ENCODE results near the gene ADORA2A. TPM values are rescaled to one million over a fixed set of nuclear protein-coding genes. Genes with fewer than 3 reads are reported as not detected.

The ADORA2A gene
- total and polyA plus RNA-seq, 9 donors = 8.1 to 15.5 (median 11.3) TPM

DNA sequence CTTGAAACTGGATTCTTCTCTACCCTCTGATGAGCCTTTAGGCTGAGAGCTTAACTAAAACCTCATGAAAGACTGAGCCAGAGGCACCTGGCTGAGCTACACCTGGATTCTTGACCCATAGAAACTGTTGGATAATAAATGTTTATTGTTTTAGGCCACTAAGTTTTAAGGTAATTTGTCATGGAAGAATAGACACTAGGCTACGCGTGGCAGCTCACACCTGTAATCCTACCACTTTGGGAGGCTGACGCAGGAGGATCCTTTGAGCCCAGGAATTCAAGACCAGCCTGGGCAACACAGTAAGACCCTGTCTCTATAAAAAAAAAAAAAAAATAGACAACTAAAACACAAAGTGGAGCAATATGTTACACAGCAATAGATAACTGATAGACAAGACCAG is 38.6 kb downstream of the ADORA2A start:
- Histone ChIP-seq H3K27me3 (ENCODE audit: control insufficient read depth, insufficient read depth, low read length) (no peaks in the 10 kb centered on the region), H3K9me3 (replicated peaks; ENCODE audit: control insufficient read depth, low read depth, low read length) (no peaks in the 10 kb centered on the region), H3K36me3 (ENCODE audit: control insufficient read depth, insufficient read depth, low read length) (no peaks in the 10 kb centered on the region), H3K27ac (ENCODE audit: low read length) (peak overlapping the region; percentile 71), H3K4me1 (ENCODE audit: control insufficient read depth, insufficient read depth, low read length) (peaks cover 23% of the 10 kb centered on the region), H3K4me3 (ENCODE audit: low read length) (no peak overlapping the region)
- no peak for DNase-seq
- no CpG with 5 or more reads among the region's 3 CpGs for WGBS (ENCODE audit: insufficient coverage)

- Histone ChIP-seq H3K36me3 (ENCODE audit: control insufficient read depth, insufficient read depth, low read length) (no peaks in the 10 kb centered on the region), H3K27ac (ENCODE audit: low read length) (peak overlapping the region; percentile 71), H3K27me3 (ENCODE audit: control insufficient read depth, insufficient read depth, low read length) (no peaks in the 10 kb centered on the region), H3K4me3 (ENCODE audit: low read length) (no peak overlapping the region), H3K4me1 (ENCODE audit: control insufficient read depth, insufficient read depth, low read length) (peaks cover 29% of the 10 kb centered on the region), H3K9me3 (replicated peaks; ENCODE audit: control insufficient read depth, low read depth, low read length) (no peaks in the 10 kb centered on the region)
- DNase-seq = peak; percentile 92
- WGBS (ENCODE audit: insufficient coverage) = no CpG with 5 or more reads among the region's 1 CpG
These were observed 39.4 kb downstream of the ADORA2A start for GRCh38 chr22:24466716-24467328.

DNA sequence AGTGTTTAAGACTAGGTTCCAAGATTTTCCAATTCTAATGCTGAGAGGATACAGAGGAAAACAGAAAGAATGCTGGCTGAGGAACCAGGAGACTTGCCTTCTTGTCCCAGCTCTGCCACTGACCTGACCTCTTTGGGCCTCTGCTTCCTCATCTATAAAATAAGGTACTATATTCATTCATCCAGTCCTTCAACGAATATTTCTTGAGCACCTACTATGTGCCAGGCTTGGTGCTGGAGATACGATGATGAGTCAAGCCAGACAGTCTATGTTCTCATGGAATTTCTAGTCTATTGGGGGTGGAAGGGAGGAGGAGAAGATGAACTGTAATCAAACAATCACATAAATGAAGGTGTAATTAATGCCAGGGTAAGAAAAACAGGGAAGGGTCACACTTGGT is 39.9 kb downstream of the ADORA2A start:
- Histone ChIP-seq H3K36me3 (ENCODE audit: control insufficient read depth, insufficient read depth, low read length) (no peaks in the 10 kb centered on the region), H3K27ac (ENCODE audit: low read length) (peak overlapping the region; percentile 71), H3K4me1 (ENCODE audit: control insufficient read depth, insufficient read depth, low read length) (peaks cover 29% of the 10 kb centered on the region), H3K4me3 (ENCODE audit: low read length) (no peak overlapping the region), H3K9me3 (replicated peaks; ENCODE audit: control insufficient read depth, low read depth, low read length) (no peaks in the 10 kb centered on the region), H3K27me3 (ENCODE audit: control insufficient read depth, insufficient read depth, low read length) (no peaks in the 10 kb centered on the region)
- no peak for DNase-seq
- WGBS (ENCODE audit: insufficient coverage) = no CpG with 5 or more reads among the region's 2 CpGs

GRCh38 chr22:24471570-24471969 is 44.2 kb downstream of the ADORA2A start:
- 33% methylated on average over 2 of the region's 4 CpGs for WGBS (ENCODE audit: insufficient coverage)
- Histone ChIP-seq H3K4me1 (ENCODE audit: control insufficient read depth, insufficient read depth, low read length) (peaks cover 20% of the 10 kb centered on the region), H3K27ac (ENCODE audit: low read length) (peak overlapping the region; percentile 38), H3K9me3 (replicated peaks; ENCODE audit: control insufficient read depth, low read depth, low read length) (no peaks in the 10 kb centered on the region), H3K27me3 (ENCODE audit: control insufficient read depth, insufficient read depth, low read length) (no peaks in the 10 kb centered on the region), H3K36me3 (ENCODE audit: control insufficient read depth, insufficient read depth, low read length) (no peaks in the 10 kb centered on the region), H3K4me3 (ENCODE audit: low read length) (no peak overlapping the region)
- peak; percentile 92 for DNase-seq

GRCh38 chr22:24473284-24473683 is 45.9 kb downstream of the ADORA2A start:
- no peaks in the 10 kb centered on the region for H3K9me3 ChIP-seq (replicated peaks; ENCODE audit: control insufficient read depth, low read depth, low read length)
- H3K4me1 ChIP-seq (ENCODE audit: control insufficient read depth, insufficient read depth, low read length) = peaks cover 8% of the 10 kb centered on the region
- H3K4me3 ChIP-seq (ENCODE audit: low read length) = no peak overlapping the region
- no peak for DNase-seq
- H3K27me3 ChIP-seq (ENCODE audit: control insufficient read depth, insufficient read depth, low read length) = no peaks in the 10 kb centered on the region
- H3K36me3 ChIP-seq (ENCODE audit: control insufficient read depth, insufficient read depth, low read length) = no peaks in the 10 kb centered on the region
- no peak overlapping the region for H3K27ac ChIP-seq (ENCODE audit: low read length)

- no peaks in the 10 kb centered on the region for H3K27me3 ChIP-seq (ENCODE audit: control insufficient read depth, insufficient read depth, low read length)
- H3K4me3 ChIP-seq (ENCODE audit: low read length) = no peak overlapping the region
- no peaks in the 10 kb centered on the region for H3K36me3 ChIP-seq (ENCODE audit: control insufficient read depth, insufficient read depth, low read length)
- WGBS (ENCODE audit: insufficient coverage) = 50% methylated on average over 1 of the region's 3 CpGs
- peak; percentile 55 for DNase-seq
- H3K27ac ChIP-seq (ENCODE audit: low read length) = no peak overlapping the region
- H3K4me1 ChIP-seq (ENCODE audit: control insufficient read depth, insufficient read depth, low read length) = peaks cover 8% of the 10 kb centered on the region
- no peaks in the 10 kb centered on the region for H3K9me3 ChIP-seq (replicated peaks; ENCODE audit: control insufficient read depth, low read depth, low read length)
These were observed 46.8 kb downstream of the ADORA2A start for GRCh38 chr22:24474221-24474620.

DNA sequence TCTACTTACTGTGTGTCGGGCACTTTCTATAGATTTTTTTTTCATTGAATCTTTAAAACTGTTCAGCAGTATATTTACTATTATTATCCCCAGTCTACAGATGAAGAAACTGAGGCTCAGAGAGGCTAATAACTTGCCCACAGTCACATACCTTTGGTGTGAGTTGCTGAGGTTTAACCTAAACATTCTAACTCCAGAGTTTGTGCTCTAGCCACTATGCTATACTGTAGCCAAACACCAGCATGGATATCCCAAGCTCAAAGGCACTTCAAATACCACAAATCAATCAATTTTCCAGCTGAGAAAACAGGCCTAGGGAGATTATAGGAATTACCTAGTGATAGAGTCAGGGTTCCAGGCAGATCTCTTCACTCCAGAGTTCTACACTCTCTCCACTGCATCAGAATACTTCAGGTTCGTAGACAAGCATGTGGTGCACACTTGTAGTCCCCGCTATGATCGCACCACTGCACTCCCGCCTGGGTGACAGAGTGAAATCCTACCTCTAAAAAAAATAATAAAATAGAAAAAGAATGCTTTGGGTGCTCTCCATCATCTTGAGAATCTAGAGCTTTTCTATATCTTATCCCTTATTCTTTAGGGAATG is 47.4 kb downstream of the ADORA2A start:
- Histone ChIP-seq H3K4me1 (ENCODE audit: control insufficient read depth, insufficient read depth, low read length) (peaks cover 8% of the 10 kb centered on the region), H3K4me3 (ENCODE audit: low read length) (no peak overlapping the region), H3K27me3 (ENCODE audit: control insufficient read depth, insufficient read depth, low read length) (no peaks in the 10 kb centered on the region), H3K9me3 (replicated peaks; ENCODE audit: control insufficient read depth, low read depth, low read length) (no peaks in the 10 kb centered on the region), H3K36me3 (ENCODE audit: control insufficient read depth, insufficient read depth, low read length) (no peaks in the 10 kb centered on the region), H3K27ac (ENCODE audit: low read length) (no peak overlapping the region)
- WGBS (ENCODE audit: insufficient coverage) = no CpG with 5 or more reads among the region's 5 CpGs
- DNase-seq = no peak

DNA sequence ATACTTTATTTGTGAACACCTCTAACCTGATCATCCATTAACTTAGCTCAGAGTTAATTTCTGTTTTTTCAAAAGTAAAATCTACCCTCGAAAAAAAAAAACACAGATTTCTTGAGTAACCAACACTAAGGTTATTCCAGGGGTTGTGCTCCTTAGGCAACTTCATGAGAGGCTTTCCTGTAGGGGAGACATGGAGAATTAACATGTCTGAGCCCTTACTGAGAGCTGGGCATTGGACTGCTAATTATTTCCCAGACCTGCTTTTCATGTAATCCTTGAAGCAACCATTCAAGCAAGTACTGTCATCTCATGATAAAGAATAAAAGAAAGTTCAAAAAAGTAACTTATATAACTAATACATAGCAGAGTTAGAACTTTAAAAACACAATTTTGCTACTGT is 54.2 kb downstream of the ADORA2A start:
- WGBS (ENCODE audit: insufficient coverage) = no CpG with 5 or more reads among the region's 1 CpG
- Histone ChIP-seq H3K27ac (ENCODE audit: low read length) (no peak overlapping the region), H3K36me3 (ENCODE audit: control insufficient read depth, insufficient read depth, low read length) (no peaks in the 10 kb centered on the region), H3K27me3 (ENCODE audit: control insufficient read depth, insufficient read depth, low read length) (no peaks in the 10 kb centered on the region), H3K4me1 (ENCODE audit: control insufficient read depth, insufficient read depth, low read length) (peaks cover 2% of the 10 kb centered on the region), H3K4me3 (ENCODE audit: low read length) (no peak overlapping the region), H3K9me3 (replicated peaks; ENCODE audit: control insufficient read depth, low read depth, low read length) (no peaks in the 10 kb centered on the region)
- DNase-seq = no peak

DNA sequence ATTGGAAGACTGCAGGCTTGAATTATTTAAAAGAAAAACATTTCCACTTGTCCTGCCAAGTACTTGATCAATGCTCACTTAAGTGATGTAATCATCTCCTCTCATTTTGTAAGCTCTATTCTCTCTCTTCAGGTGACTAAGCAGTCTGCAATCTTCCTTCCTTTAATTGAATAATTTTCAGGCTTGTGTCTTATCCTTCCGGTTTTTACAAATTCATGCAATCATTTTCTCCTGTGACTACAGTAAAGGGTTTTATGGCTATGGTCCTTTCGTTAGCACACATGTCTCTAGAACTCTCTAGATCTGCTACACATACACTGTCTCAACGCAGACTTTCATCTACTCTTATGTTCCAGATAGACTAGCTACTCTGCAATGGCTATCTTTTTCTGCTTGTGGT is 55.2 kb downstream of the ADORA2A start:
- DNase-seq = peak; percentile 92
- Histone ChIP-seq H3K9me3 (replicated peaks; ENCODE audit: control insufficient read depth, low read depth, low read length) (no peaks in the 10 kb centered on the region), H3K4me3 (ENCODE audit: low read length) (no peak overlapping the region), H3K27ac (ENCODE audit: low read length) (no peak overlapping the region), H3K4me1 (ENCODE audit: control insufficient read depth, insufficient read depth, low read length) (peaks cover 2% of the 10 kb centered on the region), H3K36me3 (ENCODE audit: control insufficient read depth, insufficient read depth, low read length) (no peaks in the 10 kb centered on the region), H3K27me3 (ENCODE audit: control insufficient read depth, insufficient read depth, low read length) (no peaks in the 10 kb centered on the region)
- WGBS (ENCODE audit: insufficient coverage) = 47% methylated on average over 2 of the region's 3 CpGs

GRCh38 chr22:24482998-24483397 is 55.6 kb downstream of the ADORA2A start:
- Histone ChIP-seq H3K4me1 (ENCODE audit: control insufficient read depth, insufficient read depth, low read length) (peaks cover 2% of the 10 kb centered on the region), H3K9me3 (replicated peaks; ENCODE audit: control insufficient read depth, low read depth, low read length) (no peaks in the 10 kb centered on the region), H3K27me3 (ENCODE audit: control insufficient read depth, insufficient read depth, low read length) (no peaks in the 10 kb centered on the region), H3K27ac (ENCODE audit: low read length) (no peak overlapping the region), H3K4me3 (ENCODE audit: low read length) (no peak overlapping the region), H3K36me3 (ENCODE audit: control insufficient read depth, insufficient read depth, low read length) (no peaks in the 10 kb centered on the region)
- no CpG with 5 or more reads among the region's 2 CpGs for WGBS (ENCODE audit: insufficient coverage)
- DNase-seq = no peak

All from muscle of leg (tissue), 11 donors.